CD14-positive monocyte (primary cell): ENCODE data around the gene GLOD5. TPM values are rescaled to one million over a fixed set of nuclear protein-coding genes. Genes with fewer than 3 reads are reported as not detected.

Experiments used
- DNase-seq, 3 donors: peaks; one replicate each; pipeline ENCODE4 v3.0.0-alpha.2; 2011 to 2022
- H2AFZ ChIP-seq: 2 replicates; pipeline ENCODE4 v1.6.0; 2012; ENCODE audit warnings: mild to moderate bottlenecking, low read depth, low read length, inconsistent platforms; ENCODE audit not compliant: insufficient read depth, poor library complexity, severe bottlenecking
- H3K27ac ChIP-seq, 2 donors: 1 replicate in 1 of 2; 2 replicates in 1 of 2; pipeline ENCODE4 v1.5.1; 2012 to 2013; ENCODE audit warnings: low read length in 2 of 2, control low read depth in 1 of 2, inconsistent platforms in 1 of 2, low read depth in 1 of 2, mild to moderate bottlenecking in 1 of 2
- H3K27me3 ChIP-seq, 2 donors: one replicate each; pipeline versions ENCODE4 v1.6.0 to v1.6.1; 2011 to 2013; ENCODE audit warnings: low read length in 2 of 2; ENCODE audit not compliant: control insufficient read depth in 2 of 2, insufficient read depth in 2 of 2
- H3K36me3 ChIP-seq, 2 donors: replicated peaks in 1 of 2; 1 replicate in 1 of 2; 2 replicates in 1 of 2; pipeline versions ENCODE4 v1.5.1 to v1.6.1; 2012 to 2013; ENCODE audit warnings: low read length in 2 of 2, control low read depth in 1 of 2, inconsistent platforms in 1 of 2, mild to moderate bottlenecking in 1 of 2; ENCODE audit not compliant: insufficient read depth in 2 of 2, control insufficient read depth in 1 of 2
- H3K4me1 ChIP-seq, 2 donors: 1 replicate in 1 of 2; 2 replicates in 1 of 2; pipeline versions ENCODE4 v1.5.1 to v1.6.1; 2012 to 2013; ENCODE audit warnings: low read length in 2 of 2, control low read depth in 1 of 2, inconsistent platforms in 1 of 2, mild to moderate bottlenecking in 1 of 2, moderate library complexity in 1 of 2; ENCODE audit not compliant: insufficient read depth in 2 of 2, control insufficient read depth in 1 of 2
- H3K4me2 ChIP-seq: replicated peaks from 2 replicates; pipeline ENCODE3; 2012; ENCODE audit warnings: low read length, moderate library complexity, mild to moderate bottlenecking; ENCODE audit not compliant: poor library complexity, severe bottlenecking; ENCODE audit errors: extremely low read depth
- H3K4me3 ChIP-seq, 3 experiments: fragments of 200-600 bp in 1 of 3; sonication (generic) in 1 of 3; replicated peaks in 1 of 3; 1 replicate in 2 of 3; 2 replicates in 1 of 3; pipeline ENCODE4 v1.5.1; 2011 to 2013; ENCODE audit warnings: low read length in 3 of 3, mild to moderate bottlenecking in 3 of 3, control low read depth in 2 of 3, low read depth in 2 of 3, inconsistent platforms in 1 of 3, moderate library complexity in 1 of 3
- H3K79me2 ChIP-seq: 2 replicates; pipeline ENCODE4 v1.6.0; 2012; ENCODE audit warnings: mild to moderate bottlenecking, control low read depth, inconsistent platforms, low read length, moderate library complexity; ENCODE audit not compliant: insufficient read depth
- H3K9ac ChIP-seq: 2 replicates; pipeline ENCODE4 v1.6.0; 2017; ENCODE audit warnings: low read length, mild to moderate bottlenecking; ENCODE audit not compliant: insufficient read depth, poor library complexity, severe bottlenecking
- H3K9me3 ChIP-seq, 2 donors: replicated peaks in 1 of 2; 1 replicate in 1 of 2; 2 replicates in 1 of 2; pipeline versions ENCODE4 v1.5.1 to v1.6.1; 2012 to 2013; ENCODE audit warnings: low read length in 2 of 2, control low read depth in 1 of 2; ENCODE audit not compliant: control insufficient read depth in 1 of 2, insufficient read depth in 1 of 2
- H4K20me1 ChIP-seq: 2 replicates; pipeline ENCODE4 v1.6.0; 2012; ENCODE audit warnings: mild to moderate bottlenecking, low read length, control low read depth, moderate library complexity; ENCODE audit not compliant: insufficient read depth
- H3K27ac Mint-ChIP-seq, 7 donors: one replicate each; pipeline ENCODE4 v1.8.0; 2020; ENCODE audit warnings: mild to moderate bottlenecking in 7 of 7, mixed read lengths in 7 of 7, moderate library complexity in 6 of 7, inconsistent platforms in 2 of 7
- H3K27me3 Mint-ChIP-seq, 3 donors: one replicate each; pipeline ENCODE4 v1.8.0; 2021 to 2022; ENCODE audit warnings: low read depth in 3 of 3, mild to moderate bottlenecking in 3 of 3, mixed read lengths in 3 of 3, moderate library complexity in 3 of 3, inconsistent platforms in 1 of 3
- H3K36me3 Mint-ChIP-seq, 2 donors: one replicate each; pipeline ENCODE4 v1.8.0; 2020; ENCODE audit warnings: mixed read lengths in 2 of 2, inconsistent platforms in 1 of 2, mild to moderate bottlenecking in 1 of 2
- H3K4me1 Mint-ChIP-seq: one replicate; pipeline ENCODE4 v1.8.0; 2020; ENCODE audit warnings: mild to moderate bottlenecking, mixed read lengths
- H3K4me3 Mint-ChIP-seq, 2 donors: one replicate each; pipeline ENCODE4 v1.8.0; 2020; ENCODE audit warnings: mild to moderate bottlenecking in 2 of 2, mixed read lengths in 2 of 2, moderate library complexity in 1 of 2
- H3K9me3 Mint-ChIP-seq, 7 donors: one replicate each; pipeline ENCODE4 v1.8.0; 2020 to 2022; ENCODE audit warnings: mixed read lengths in 7 of 7, mild to moderate bottlenecking in 6 of 7, moderate library complexity in 6 of 7, inconsistent platforms in 2 of 7
- CTCF ChIP-seq: fragments of 200-600 bp; IDR thresholded peaks from one replicate; pipeline ENCODE4 v1.8.0; 2022; ENCODE audit warnings: antibody characterized with exemption, mild to moderate bottlenecking
- whole genome bisulfite sequencing: methylation state at CpG from one replicate; pipeline ENCODE4 v1.1.5; 2013; ENCODE audit warnings: missing lambda C conversion rate; ENCODE audit not compliant: insufficient coverage; 5-methylcytosine and 5-hydroxymethylcytosine counted together
- intact Hi-C, 2 donors: fragments of 100-400 bp; cut with micrococcal nuclease; formaldehyde crosslinking; loops; one replicate each; pipeline versions ENCODE4 v1.15.0 to v1.15.1; 2023
- polyA plus RNA-seq, 3 donors: library from polyadenylated mRNA; depleted of rRNA in 1 of 3; unstranded in 2 of 3; stranded (reverse) in 1 of 3; fragments of 300-500 nt in 2 of 3; fragments of >200 nt in 1 of 3; fragmentation: Illumina TruSeq in 2 of 3; gene quantifications; 1 replicate in 2 of 3; 2 replicates in 1 of 3; pipeline ENCODE4 v1.2.3, GENCODE V29; 2012 to 2021

The GLOD5 gene
- polyA plus RNA-seq, 3 donors, result not detected

GRCh38 chrX:48787505-48788443, 26.2 kb downstream of the GLOD5 start:
- Histone ChIP-seq H3K4me2 (no peak overlapping the region), H3K9ac (no peak overlapping the region), H3K27me3 (no peaks in the 10 kb centered on the region), H4K20me1 (no peaks in the 10 kb centered on the region), H3K4me3 (no peak overlapping the region), H2AFZ (no peak overlapping the region), H3K27ac (no peak overlapping the region), H3K4me1 (peaks cover 0 to 11% of the 10 kb centered on the region in 2 donors), H3K79me2 (no peaks in the 10 kb centered on the region), H3K36me3 (no peaks in the 10 kb centered on the region), H3K9me3 (no peaks in the 10 kb centered on the region)
- Mint-ChIP-seq H3K4me1 (peaks cover 13% of the 10 kb centered on the region), H3K27me3 (peaks cover 3 to 12% (median 3%) of the 10 kb centered on the region in 3 donors), H3K9me3 (no peaks in the 10 kb centered on the region), H3K27ac (peak overlapping the region in 1 of 7 donors; percentile 0), H3K36me3 (no peaks in the 10 kb centered on the region), H3K4me3 (no peak overlapping the region)
- no peak for TF ChIP-seq CTCF
- intact Hi-C loops, result no loop called here
- no peak for DNase-seq
- 79% methylated on average over 4 of the region's 17 CpGs for whole genome bisulfite sequencing

DNA sequence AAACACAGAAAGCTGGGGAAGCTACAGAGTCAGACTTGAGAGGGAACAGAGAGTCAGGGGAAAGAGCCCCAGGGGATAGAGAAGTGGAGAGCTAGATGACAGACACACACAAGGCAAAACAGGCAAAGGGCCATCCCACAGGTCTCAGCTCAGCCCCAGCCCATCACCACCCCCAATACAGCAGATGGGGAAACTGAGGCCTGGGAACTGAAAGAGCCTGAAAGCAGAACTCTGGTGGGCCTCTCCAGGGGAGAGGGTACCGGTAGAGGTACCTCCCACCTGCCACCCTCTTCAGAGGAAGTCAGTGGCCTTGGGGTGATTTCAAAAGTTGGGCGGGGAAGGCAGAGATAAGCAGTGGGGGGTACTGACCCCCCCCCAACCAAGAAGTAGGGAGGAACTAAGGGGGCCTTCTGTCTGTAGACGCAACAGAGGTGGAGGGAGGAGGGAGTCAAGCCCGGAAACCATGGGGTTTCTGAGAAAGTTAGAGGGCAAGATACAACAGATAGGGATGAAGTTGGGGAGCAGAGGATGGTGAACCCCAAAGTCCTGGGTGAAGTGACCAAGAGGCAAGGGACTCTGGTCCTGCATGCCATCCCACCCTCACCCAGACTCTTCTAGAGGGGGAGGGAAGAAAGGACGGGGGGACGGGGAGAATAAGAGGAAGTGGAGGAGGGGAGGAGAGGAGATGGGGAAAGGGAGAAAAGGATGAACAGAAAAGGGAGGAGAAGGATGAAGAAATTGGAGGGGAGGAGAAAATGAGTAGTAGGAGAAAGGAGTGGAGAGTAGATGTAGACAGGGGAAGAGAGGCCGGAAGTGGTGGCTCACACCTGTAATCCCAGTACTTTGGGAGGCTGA, 28.0 kb downstream of the GLOD5 start:
- Mint-ChIP-seq H3K27ac (peak overlapping the region in 1 of 7 donors; percentile 10), H3K9me3 (no peaks in the 10 kb centered on the region), H3K4me3 (no peak overlapping the region), H3K36me3 (no peaks in the 10 kb centered on the region), H3K4me1 (peaks cover 13% of the 10 kb centered on the region), H3K27me3 (peaks cover 3 to 12% (median 3%) of the 10 kb centered on the region in 3 donors)
- Histone ChIP-seq H3K79me2 (no peaks in the 10 kb centered on the region), H3K36me3 (no peaks in the 10 kb centered on the region), H3K9ac (no peak overlapping the region), H3K4me2 (no peak overlapping the region), H3K9me3 (no peaks in the 10 kb centered on the region), H4K20me1 (no peaks in the 10 kb centered on the region), H3K4me3 (no peak overlapping the region), H3K27me3 (no peaks in the 10 kb centered on the region), H2AFZ (peak overlapping the region; percentile 35), H3K4me1 (peaks cover 0 to 11% of the 10 kb centered on the region in 2 donors), H3K27ac (no peak overlapping the region)
- WGBS, result no CpG with 5 or more reads among the region's 7 CpGs
- TF ChIP-seq CTCF, result no peak
- no peak for DNase-seq
- intact Hi-C loops, result loop anchor here in 1 of 2 donors (10.0 kb wide), 1 partner anchor 45 kb away; no protein-coding TSS in a partner anchor
